Hepatocyte (in vitro differentiated cells): ENCODE data around the gene DOCK7. TPM values are rescaled to one million over a fixed set of nuclear protein-coding genes. Genes with fewer than 3 reads are reported as not detected.

Source experiments
- DNase-seq: peaks from one replicate; pipeline ENCODE4 v3.0.0-alpha.2; 2016; ENCODE audit warnings: low spot score
- H2AFZ ChIP-seq: fragments of 200-600 bp; sonication (generic); 2 replicates; pipeline ENCODE4 v1.6.0; 2016; ENCODE audit warnings: antibody characterized with exemption, mild to moderate bottlenecking
- H3K27ac ChIP-seq: fragments of 200-600 bp; sonication (generic); 2 replicates; pipeline ENCODE4 v1.5.1; 2016; ENCODE audit warnings: mild to moderate bottlenecking
- H3K27me3 ChIP-seq: fragments of 200-600 bp; sonication (generic); 2 replicates; pipeline ENCODE4 v1.6.1; 2016
- H3K36me3 ChIP-seq: fragments of 200-600 bp; sonication (generic); replicated peaks from 2 replicates; pipeline ENCODE4 v1.5.1; 2016; ENCODE audit warnings: low read depth; ENCODE audit not compliant: insufficient read depth
- H3K4me1 ChIP-seq: fragments of 200-600 bp; sonication (generic); 2 replicates; pipeline ENCODE4 v1.5.1; 2016; ENCODE audit warnings: mild to moderate bottlenecking, moderate library complexity; ENCODE audit not compliant: insufficient read depth
- H3K4me2 ChIP-seq: fragments of 200-600 bp; sonication (generic); 2 replicates; pipeline ENCODE4 v1.6.0; 2016
- H3K4me3 ChIP-seq: fragments of 200-600 bp; sonication (generic); 2 replicates; pipeline ENCODE4 v1.5.1; 2016; ENCODE audit warnings: mild to moderate bottlenecking
- H3K79me2 ChIP-seq: fragments of 200-600 bp; sonication (generic); 2 replicates; pipeline ENCODE4 v1.6.0; 2017; ENCODE audit warnings: mild to moderate bottlenecking
- H3K9me2 ChIP-seq: fragments of 200-600 bp; sonication (generic); replicated peaks from 2 replicates; pipeline ENCODE4 v1.6.0; 2017; ENCODE audit warnings: mild to moderate bottlenecking; ENCODE audit not compliant: insufficient read depth
- H3K9me3 ChIP-seq: fragments of 200-600 bp; sonication (generic); 2 replicates; pipeline ENCODE4 v1.5.1; 2016; ENCODE audit warnings: low read depth, mild to moderate bottlenecking
- H4K20me1 ChIP-seq: fragments of 200-600 bp; sonication (generic); 2 replicates; pipeline ENCODE4 v1.6.0; 2016; ENCODE audit warnings: mild to moderate bottlenecking; ENCODE audit not compliant: insufficient read depth, poor library complexity, severe bottlenecking
- EZH2 ChIP-seq: fragments of 200-600 bp; sonication (generic); IDR thresholded peaks from 2 replicates; pipeline ENCODE4 v1.6.1; 2016; ENCODE audit warnings: antibody characterized with exemption, mild to moderate bottlenecking, borderline replicate concordance
- EZH2phosphoT487 ChIP-seq: fragments of 200-600 bp; sonication (generic); IDR thresholded peaks from one replicate; pipeline ENCODE4 v1.6.1; 2018; ENCODE audit warnings: antibody characterized with exemption, mild to moderate bottlenecking, low read depth, moderate library complexity; ENCODE audit not compliant: unreplicated experiment, severe bottlenecking
- WGBS: methylation state at CpG from one replicate; pipeline ENCODE4 v1.1.6; 2016; ENCODE audit warnings: low lambda C conversion rate; ENCODE audit errors: missing lambda C conversion rate; 5-methylcytosine and 5-hydroxymethylcytosine counted together
- polyA plus RNA-seq: library from polyadenylated mRNA; unstranded; fragments of >200 nt; fragmentation: Nextera tagmentation; extraction: Ambion mirVana; gene quantifications from 2 replicates; pipeline ENCODE4 v1.2.1, GENCODE V29; 2016
- total RNA-seq: library from RNA; depleted of rRNA; stranded (reverse); fragments of >200 nt; gene quantifications from 2 replicates; pipeline ENCODE4 v1.2.3, GENCODE V29; 2014
- TF ChIP-seq, protein P1 (sequence below): fragments of 200-600 bp; sonication (generic); IDR thresholded peaks from 2 replicates; pipeline ENCODE4 v1.5.1; 2016; ENCODE audit warnings: antibody characterized with exemption, mild to moderate bottlenecking; ENCODE audit not compliant: poor library complexity

The DOCK7 gene
- total and polyA plus RNA-seq, 2 experiments from 2014 or later: 22.4 to 53.4 TPM

DNA sequence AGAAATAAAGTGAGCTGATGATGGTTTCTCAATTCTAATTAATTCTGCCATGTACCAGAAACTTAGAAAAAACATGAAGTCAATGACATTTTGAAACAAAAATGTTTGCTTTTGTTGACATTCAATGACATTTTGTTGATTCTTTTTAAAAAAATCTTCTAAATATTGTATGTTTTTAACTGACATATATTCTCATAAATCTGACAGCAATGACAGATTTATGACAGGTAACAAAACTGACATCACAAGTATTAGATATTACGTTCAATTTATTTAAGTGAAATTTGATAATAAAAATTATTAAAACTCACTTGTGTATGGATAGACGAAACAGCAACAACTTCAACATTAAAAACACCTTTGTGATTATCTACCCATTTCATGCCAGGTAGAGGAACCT is 126.9 kb downstream of the DOCK7 start:
- no peak overlapping the region for H3K4me2 ChIP-seq
- no peaks in the 10 kb centered on the region for H3K9me2 ChIP-seq
- H3K79me2 ChIP-seq: peaks cover 3% of the 10 kb centered on the region
- H3K36me3 ChIP-seq: no peaks in the 10 kb centered on the region
- no peak overlapping the region for H3K27ac ChIP-seq
- no peak overlapping the region for H2AFZ ChIP-seq
- H4K20me1 ChIP-seq: no peaks in the 10 kb centered on the region
- no peak overlapping the region for H3K4me3 ChIP-seq
- 90% methylated on average over 2 of the region's 2 CpGs for WGBS
- no peak for DNase-seq
- H3K9me3 ChIP-seq: no peaks in the 10 kb centered on the region
- TF ChIP-seq EZH2 (no peak), EZH2phosphoT487 (no peak)
- TF ChIP-seq, protein P1, sequence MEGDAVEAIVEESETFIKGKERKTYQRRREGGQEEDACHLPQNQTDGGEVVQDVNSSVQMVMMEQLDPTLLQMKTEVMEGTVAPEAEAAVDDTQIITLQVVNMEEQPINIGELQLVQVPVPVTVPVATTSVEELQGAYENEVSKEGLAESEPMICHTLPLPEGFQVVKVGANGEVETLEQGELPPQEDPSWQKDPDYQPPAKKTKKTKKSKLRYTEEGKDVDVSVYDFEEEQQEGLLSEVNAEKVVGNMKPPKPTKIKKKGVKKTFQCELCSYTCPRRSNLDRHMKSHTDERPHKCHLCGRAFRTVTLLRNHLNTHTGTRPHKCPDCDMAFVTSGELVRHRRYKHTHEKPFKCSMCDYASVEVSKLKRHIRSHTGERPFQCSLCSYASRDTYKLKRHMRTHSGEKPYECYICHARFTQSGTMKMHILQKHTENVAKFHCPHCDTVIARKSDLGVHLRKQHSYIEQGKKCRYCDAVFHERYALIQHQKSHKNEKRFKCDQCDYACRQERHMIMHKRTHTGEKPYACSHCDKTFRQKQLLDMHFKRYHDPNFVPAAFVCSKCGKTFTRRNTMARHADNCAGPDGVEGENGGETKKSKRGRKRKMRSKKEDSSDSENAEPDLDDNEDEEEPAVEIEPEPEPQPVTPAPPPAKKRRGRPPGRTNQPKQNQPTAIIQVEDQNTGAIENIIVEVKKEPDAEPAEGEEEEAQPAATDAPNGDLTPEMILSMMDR: no peak
- no peaks in the 10 kb centered on the region for H3K4me1 ChIP-seq
- H3K27me3 ChIP-seq: no peaks in the 10 kb centered on the region

DNA sequence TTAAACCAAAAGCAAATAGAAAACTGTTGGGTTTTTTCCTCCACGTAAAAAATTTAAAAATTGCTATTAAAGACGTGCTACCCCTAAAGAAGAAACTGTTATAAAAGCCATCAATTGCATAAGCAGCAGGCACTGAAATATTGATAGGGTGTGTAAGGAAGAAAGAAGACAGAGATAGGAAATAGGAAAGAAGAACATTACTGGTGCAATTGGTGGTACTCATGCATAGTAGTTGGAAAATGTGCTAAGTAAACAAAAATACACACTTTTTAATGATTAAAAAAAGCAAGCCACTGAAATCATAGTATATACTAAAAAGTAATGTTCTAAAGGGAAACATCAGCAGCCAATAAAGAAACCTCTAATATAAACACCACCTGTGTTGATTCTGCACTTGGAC is 143.6 kb downstream of the DOCK7 start:
- Histone ChIP-seq H3K9me2 (no peaks in the 10 kb centered on the region), H4K20me1 (no peaks in the 10 kb centered on the region), H3K36me3 (no peaks in the 10 kb centered on the region), H3K4me3 (no peak overlapping the region), H3K79me2 (no peaks in the 10 kb centered on the region), H3K27ac (no peak overlapping the region), H3K4me1 (no peaks in the 10 kb centered on the region), H2AFZ (no peak overlapping the region), H3K27me3 (no peaks in the 10 kb centered on the region), H3K9me3 (no peaks in the 10 kb centered on the region), H3K4me2 (no peak overlapping the region)
- WGBS: 68% methylated on average over 2 of the region's 2 CpGs
- TF ChIP-seq EZH2 (no peak), EZH2phosphoT487 (no peak)
- DNase-seq: no peak

DNA sequence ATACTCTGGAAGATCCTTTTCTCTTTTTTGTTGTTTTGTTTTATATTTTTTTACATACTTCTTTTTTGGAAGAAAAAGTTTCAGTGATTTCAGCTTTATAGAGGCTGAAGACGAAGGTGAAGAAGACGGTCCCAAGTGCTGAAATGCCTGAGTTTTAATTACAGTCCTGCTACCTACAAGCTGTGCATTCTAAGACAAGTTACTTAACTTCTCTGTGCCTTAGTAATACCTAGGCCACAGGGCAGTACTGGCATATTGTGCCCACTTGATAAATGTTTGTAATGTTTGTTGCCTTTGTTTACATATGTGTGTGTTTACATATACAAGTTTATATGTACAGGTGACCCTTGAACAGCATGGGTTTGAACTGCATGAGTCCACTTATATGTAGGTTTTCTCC is 147.1 kb downstream of the DOCK7 start:
- Histone ChIP-seq H4K20me1 (no peaks in the 10 kb centered on the region), H2AFZ (no peak overlapping the region), H3K27ac (no peak overlapping the region), H3K36me3 (no peaks in the 10 kb centered on the region), H3K27me3 (no peaks in the 10 kb centered on the region), H3K4me2 (no peak overlapping the region), H3K9me2 (no peaks in the 10 kb centered on the region), H3K79me2 (no peaks in the 10 kb centered on the region), H3K4me3 (no peak overlapping the region), H3K9me3 (no peaks in the 10 kb centered on the region), H3K4me1 (no peaks in the 10 kb centered on the region)
- no peak for TF ChIP-seq EZH2
- no peak for TF ChIP-seq EZH2phosphoT487
- TF ChIP-seq, protein P1: no peak
- 100% methylated on average over 1 of the region's 2 CpGs for WGBS
- no peak for DNase-seq

DNA sequence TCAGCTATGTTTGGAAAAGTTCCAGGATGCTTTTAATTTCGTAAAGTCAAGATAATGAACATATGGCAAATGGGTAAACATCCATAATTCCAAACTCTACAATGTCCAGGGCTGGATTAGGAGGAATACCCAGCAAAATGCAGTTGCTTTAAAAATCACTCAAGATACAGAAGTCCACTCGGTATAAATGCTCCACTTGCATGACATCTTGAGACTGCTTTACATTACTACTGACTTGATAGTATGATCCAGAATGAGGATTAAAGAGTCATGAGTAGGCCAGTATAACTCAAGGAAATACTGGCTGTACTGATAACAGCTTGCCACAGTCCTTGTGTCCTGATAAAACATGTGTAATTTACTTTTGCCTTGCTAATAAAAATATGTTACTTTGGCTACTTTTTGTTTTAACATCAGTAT is 149.1 kb downstream of the DOCK7 start:
- Histone ChIP-seq H3K79me2 (no peaks in the 10 kb centered on the region), H2AFZ (no peak overlapping the region), H3K36me3 (no peaks in the 10 kb centered on the region), H3K27ac (no peak overlapping the region), H3K4me2 (no peak overlapping the region), H3K9me3 (no peaks in the 10 kb centered on the region), H3K4me3 (no peak overlapping the region), H3K4me1 (no peaks in the 10 kb centered on the region), H4K20me1 (no peaks in the 10 kb centered on the region), H3K9me2 (no peaks in the 10 kb centered on the region), H3K27me3 (no peaks in the 10 kb centered on the region)
- 60% methylated on average over 2 of the region's 2 CpGs for WGBS
- no peak for DNase-seq
- TF ChIP-seq EZH2 (no peak), EZH2phosphoT487 (no peak)
- TF ChIP-seq, protein P1: no peak
